HCT116 (cell line): Measurements from ENCODE around the gene C1QBP. TPM values are rescaled to one million over a fixed set of nuclear protein-coding genes. Genes with fewer than 3 reads are reported as not detected.

ENCODE experiments used
- ATF3 ChIP-seq: IDR thresholded peaks from 2 replicates; pipeline ENCODE4 v1.6.1; 2012
- CEBPB ChIP-seq: IDR thresholded peaks from 2 replicates; pipeline ENCODE4 v1.6.1; 2012; ENCODE audit warnings: low read depth
- JUND ChIP-seq: IDR thresholded peaks from 2 replicates; pipeline ENCODE4 v1.6.1; 2012
- POLR2AphosphoS5 ChIP-seq: IDR thresholded peaks from 2 replicates; pipeline ENCODE4 v1.6.1; 2011; ENCODE audit warnings: mild to moderate bottlenecking, low read depth, low read length, moderate library complexity
- SIN3A ChIP-seq: IDR thresholded peaks from 2 replicates; pipeline ENCODE4 v1.6.1; 2012; ENCODE audit warnings: low read depth
- SP1 ChIP-seq: IDR thresholded peaks from 2 replicates; pipeline ENCODE4 v1.6.1; 2012; ENCODE audit warnings: low read depth
- SRF ChIP-seq: IDR thresholded peaks from 2 replicates; pipeline ENCODE4 v1.6.1; 2012; ENCODE audit warnings: low read depth
- TCF7L2 ChIP-seq: IDR thresholded peaks from 2 replicates; pipeline ENCODE4 v1.7.0; 2011; ENCODE audit warnings: borderline replicate concordance, inconsistent platforms; ENCODE audit not compliant: insufficient read depth, insufficient read length; ENCODE audit errors: extremely low read depth
- YY1 ChIP-seq: IDR thresholded peaks from 2 replicates; pipeline ENCODE4 v1.6.1; 2011; ENCODE audit warnings: low read length, low read depth, moderate library complexity, mild to moderate bottlenecking; ENCODE audit not compliant: insufficient replicate concordance; ENCODE audit errors: extremely low read depth
- ZBTB33 ChIP-seq: IDR thresholded peaks from 2 replicates; pipeline ENCODE4 v1.6.1; 2011; ENCODE audit warnings: mild to moderate bottlenecking, low read length, moderate library complexity; ENCODE audit not compliant: insufficient replicate concordance; ENCODE audit errors: extremely low read depth
- ZFX ChIP-seq: fragments of 450-650 bp; IDR thresholded peaks from 2 replicates; pipeline ENCODE4 v1.6.1; 2017
- total RNA-seq: library from RNA; stranded (reverse); gene quantifications from one replicate; pipeline ENCODE4 v1.2.1, GENCODE V29; 2021; ENCODE audit not compliant: unreplicated experiment
- TF ChIP-seq, protein P1 (sequence below): IDR thresholded peaks from 2 replicates; pipeline ENCODE4 v1.6.1; 2012

C1QBP gene
- total RNA-seq, 1 experiment from 2014 or later, result 524 TPM

GRCh38 chr17:5419959-5420653 lies 18.8 kb downstream of the C1QBP start, which contains the start of gene RPAIN (continued):
- TF ChIP-seq, protein P1, sequence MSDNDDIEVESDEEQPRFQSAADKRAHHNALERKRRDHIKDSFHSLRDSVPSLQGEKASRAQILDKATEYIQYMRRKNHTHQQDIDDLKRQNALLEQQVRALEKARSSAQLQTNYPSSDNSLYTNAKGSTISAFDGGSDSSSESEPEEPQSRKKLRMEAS, result peak; percentile 98
- TF ChIP-seq JUND (no peak), SIN3A (peak; percentile 94), ZFX (peak; percentile 47; the same call in 1 of the 2 replicates), ATF3 (no peak), ZBTB33 (peak; percentile 68), SRF (no peak), YY1 (peak; percentile 88), TCF7L2 (peak; percentile 55), POLR2AphosphoS5 (peak; percentile 90), SP1 (no peak; the same call in 1 of the 2 replicates), CEBPB (no peak)
